GM10847 (cell line): Measurements from ENCODE around the gene ELSPBP1.

Experiments
- POLR2A ChIP-seq: IDR thresholded peaks from 2 replicates; pipeline ENCODE4 v1.6.1; 2011; ENCODE audit not compliant: insufficient read length; ENCODE audit errors: extremely low read depth

ELSPBP1 gene

DNA sequence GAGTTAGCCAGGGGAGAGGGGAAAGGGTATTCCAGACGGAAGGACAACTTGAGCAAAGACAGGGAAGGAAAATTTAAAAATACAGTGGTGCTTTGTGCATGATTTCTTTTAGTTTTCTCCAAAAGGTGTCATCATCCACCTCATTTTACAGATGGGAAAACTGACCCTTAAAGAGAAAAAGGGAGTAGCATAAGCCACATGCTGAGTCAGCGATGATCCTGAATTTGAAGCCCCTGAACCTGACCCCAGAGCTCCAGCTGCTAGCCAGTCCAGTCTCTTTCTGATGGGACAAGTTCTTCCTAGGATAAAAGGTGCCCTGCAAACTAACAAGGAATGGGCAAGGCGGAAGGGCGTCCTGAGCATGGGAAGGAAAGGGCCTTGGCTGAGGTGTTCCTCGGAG, 39.2 kb downstream of the ELSPBP1 start:
- TF ChIP-seq POLR2A, result no peak

DNA sequence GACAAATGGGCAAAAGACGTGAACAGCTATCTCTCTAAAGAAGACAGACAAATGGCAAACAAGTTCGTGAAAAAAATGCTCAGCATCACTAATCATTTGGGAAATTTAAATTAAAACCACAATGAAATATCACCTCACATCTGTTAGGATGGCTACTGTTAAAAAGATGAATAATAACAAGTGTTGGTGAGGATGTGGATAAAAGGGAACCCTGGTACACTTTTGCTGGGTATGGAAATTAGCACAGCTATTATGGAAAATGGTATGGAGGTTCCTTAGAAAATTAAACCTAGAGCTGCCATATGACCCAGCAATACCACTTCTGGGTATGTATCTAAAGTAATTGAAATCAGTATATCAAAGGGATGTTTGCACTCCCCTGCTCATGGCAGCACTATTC, 42.3 kb downstream of the ELSPBP1 start:
- no peak for TF ChIP-seq POLR2A

DNA sequence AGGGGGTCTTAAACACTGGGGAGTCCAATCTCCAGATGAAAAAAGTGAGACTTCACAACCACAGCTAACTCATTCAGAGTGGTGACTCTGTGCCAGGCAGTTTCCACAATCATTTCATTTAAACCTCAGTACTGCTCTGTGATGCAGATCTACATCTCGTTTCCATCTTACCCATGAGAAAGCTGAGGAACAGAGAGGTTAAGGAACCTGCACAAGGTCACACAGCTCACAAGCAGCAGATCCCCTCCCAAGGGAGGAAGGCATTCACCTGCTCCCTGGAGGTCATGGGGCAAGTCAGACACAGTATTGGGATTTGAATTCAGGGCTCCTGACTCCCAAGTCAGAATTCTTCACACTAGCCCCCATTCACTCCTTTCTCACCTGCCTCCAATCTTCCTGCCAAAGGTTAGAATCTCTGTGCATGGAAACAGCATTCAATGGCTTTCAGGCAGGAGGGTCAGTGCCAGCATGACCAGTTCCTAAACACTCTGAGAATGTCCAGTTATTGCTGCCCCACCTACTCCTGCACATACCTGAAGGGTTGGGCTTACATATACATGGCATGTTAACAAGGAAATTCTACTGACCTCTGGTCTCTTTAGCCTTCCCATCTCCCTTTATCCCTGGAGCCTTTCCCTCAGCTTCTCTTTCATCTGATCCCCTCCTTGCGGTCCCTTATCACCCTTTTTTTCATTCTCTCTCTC, 47.6 kb downstream of the ELSPBP1 start:
- TF ChIP-seq POLR2A, result no peak

DNA sequence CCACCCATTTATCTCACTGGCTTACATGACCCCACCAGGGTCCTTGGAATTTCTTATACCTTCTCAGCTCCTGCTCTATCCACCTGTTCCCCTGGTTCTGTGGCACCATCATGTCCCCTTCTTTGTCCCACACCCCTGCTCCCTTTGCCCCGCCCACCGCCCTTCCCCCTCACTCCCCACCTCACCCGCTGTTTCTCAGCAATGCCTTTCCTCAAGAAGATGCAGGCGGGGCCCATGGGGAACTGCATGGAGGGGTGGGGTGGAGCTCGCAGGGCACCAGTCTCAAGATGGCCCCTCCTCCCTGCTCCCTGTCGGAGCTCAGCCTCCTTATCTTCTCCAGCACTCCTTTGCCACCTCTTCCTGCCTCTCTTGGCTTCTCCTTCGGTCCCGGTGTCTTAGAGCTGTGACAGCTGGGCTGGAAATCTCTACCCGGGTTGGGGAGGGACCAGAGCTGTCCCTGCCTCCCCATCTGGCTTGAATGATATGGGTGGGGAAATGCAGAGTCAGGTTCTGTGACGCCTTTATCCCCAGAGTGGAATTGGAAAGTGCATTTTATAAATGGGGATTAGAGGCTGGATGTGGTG, 49.3 kb downstream of the ELSPBP1 start, which contains the start of gene CABP5:
TSS of gene CABP5 (minus strand) at position 405 of the 584 bp plus-strand sequence. CDS start at position 248, 157 bp downstream.
- TF ChIP-seq POLR2A, result no peak

DNA sequence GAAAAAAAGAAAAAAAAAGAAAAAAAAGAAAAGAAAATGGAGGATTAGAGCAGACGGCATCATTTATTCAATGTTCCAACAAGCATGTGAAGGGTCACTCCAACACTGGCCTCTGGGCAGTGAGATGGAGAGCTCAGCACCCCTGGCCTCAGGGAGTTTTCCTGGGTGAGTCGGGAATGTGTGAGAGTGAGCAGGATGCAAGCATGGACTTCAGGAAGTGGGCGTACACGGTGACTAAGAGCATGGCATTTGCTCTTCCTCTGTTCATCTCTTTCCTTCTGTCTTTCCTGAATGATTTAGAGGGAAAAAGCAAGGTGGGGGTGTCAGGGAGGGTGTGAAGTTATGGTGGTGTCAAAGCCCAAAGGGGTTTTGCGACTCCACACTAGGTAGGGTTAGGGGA, 50.1 kb downstream of the ELSPBP1 start:
- TF ChIP-seq POLR2A, result no peak

DNA sequence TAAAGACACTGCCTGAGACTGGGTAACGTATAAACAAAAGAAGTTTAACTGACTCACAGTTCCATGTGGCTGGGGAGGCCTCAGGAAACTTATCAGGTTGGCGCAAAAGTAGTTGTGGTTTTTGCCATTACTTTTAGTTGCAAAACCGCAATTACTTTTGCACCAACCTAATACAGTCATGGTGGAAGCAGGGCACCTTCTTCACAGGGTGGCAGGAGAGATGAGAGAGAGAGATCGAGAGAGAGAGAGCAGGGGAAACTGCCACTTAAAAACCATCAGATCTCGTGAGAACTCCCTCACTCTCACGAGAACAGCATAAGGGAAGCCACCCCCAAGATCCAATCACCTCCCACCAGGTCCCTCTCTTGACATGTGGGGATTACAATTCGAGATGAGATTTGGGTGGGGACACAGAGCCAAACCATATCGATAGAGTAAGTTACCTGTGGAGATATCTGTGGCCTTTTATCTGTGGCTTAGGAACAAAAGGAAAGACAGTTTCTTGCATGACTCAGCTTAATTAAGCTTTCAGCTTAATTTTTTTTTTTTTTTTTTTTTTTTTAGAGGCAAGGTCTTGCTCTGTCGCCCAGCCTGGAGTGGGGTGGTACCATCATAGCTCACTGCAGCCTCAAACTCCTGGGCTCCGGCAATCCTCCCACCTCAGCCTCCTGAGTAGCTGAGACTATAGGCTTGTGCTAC, 57.1 kb downstream of the ELSPBP1 start:
- no peak for TF ChIP-seq POLR2A

DNA sequence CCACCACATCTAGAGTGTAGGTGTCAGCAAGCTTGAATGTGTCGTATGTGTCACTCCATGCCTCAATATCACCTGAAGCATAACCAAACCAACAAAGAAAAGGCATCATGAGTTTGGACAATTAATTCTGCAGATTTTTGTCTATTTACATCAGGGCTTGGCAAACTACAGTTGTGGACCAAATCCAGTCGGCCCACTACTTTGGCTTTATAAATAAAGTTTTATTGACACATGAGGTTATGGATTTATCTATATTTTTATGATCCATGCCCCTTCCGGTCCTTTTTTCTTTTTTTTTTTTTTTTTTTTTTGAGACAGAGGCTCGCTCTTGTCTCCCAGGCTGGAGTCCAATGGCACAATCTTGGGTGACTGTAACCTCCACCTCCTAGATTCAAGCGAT, 58.6 kb downstream of the ELSPBP1 start:
- no peak for TF ChIP-seq POLR2A

DNA sequence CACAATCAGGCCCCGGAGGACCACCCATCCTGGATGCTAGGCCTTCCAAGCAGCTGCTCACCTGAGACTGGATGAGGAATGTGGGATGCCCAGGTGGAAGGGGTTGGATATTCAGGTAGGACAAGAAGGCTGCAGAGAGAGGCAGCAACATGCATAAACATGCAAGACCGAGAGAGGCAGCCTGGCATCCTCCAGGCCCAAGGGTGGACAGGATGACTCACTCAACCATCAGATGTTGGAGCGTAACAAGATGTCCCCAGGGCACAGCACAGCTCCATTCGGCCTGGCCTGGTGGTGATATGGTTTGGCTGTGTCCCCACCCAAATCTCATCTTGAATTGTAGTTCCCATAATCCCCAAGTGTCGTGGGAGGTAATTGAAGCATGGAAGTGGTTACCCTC, 59.4 kb downstream of the ELSPBP1 start:
- TF ChIP-seq POLR2A, result no peak

DNA sequence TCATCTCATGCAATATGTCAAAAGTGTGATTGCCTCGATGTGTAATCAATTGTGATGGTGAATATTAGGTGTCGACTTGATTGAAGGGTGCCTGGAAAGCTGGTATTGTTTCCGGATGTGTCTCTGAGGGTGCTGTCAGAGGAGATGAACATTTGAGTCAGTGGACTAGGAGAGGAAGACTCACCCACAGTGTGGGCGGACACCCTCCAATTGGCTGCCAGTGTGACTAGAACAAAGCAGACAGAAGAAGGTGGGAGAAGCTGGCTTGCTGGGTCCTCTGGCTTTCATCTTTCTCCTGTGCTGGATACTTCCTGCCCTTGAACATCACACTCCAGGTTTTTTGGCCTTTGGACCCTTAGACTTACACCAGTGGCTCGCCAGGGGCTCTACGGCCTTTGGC, 64.9 kb downstream of the ELSPBP1 start:
- no peak for TF ChIP-seq POLR2A

DNA sequence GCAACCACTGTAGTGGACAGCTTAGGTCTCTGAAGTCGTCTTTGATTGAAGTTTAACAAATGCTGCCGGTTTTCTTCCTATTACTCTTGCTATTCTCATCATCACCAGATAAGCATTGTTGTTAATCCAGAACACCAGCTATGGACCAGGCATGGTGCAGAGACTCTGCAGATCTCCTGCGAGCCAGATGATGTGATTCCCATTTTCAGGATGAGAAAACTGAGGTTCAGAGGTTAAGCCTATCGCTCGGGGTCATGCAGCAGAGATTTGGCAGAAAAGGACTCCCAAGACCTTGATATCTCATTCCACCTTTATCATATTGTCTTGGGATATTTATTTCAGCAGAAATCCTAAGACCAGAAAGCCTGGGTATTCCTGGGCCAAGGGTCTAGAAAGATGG, 65.9 kb downstream of the ELSPBP1 start:
- no peak for TF ChIP-seq POLR2A

DNA sequence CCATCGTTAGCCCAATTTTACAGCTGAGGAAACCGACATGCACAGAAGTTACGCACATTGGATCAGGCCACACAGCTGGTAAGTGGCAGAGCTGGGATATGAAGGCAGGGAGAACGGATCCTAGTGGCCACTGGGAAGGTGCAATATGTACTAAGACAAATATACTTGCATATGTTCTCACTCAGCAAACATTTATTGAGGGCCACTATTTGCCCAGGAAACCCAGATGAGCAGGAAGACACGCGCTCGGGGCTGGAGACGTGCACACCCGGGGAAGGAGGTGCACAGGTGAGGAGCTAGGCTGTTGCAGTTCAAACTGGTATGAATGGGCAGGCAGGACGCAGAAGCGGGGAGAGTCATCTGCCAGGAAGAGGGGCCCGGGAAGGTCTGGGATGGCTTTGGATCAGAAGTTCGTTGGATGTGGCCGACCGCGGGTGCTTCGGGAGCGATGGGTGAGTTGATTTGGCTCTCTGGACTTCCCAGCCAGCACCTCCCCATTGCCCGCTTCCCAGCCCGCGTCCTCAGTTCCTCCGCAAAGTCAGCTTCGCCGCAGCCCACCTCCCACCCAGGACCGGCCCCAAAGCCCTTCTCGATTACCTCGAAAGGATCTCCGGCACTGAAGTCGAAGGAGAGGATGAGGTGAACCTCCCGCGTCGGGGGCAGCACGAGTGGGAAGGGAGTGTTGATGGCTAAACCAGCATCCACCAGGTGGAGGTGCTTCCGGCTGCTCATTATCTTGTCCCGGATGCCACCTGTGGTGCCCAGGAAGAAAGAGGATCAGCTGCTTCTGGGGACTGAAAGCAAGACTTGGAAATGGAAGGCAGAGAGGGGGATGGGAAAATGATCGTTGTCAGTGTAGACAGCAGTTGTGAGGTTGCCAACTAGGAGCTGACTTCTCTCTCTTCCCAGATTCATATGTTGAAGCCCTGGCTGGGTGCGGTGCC, 67.2 kb downstream of the ELSPBP1 start:
- no peak for TF ChIP-seq POLR2A

DNA sequence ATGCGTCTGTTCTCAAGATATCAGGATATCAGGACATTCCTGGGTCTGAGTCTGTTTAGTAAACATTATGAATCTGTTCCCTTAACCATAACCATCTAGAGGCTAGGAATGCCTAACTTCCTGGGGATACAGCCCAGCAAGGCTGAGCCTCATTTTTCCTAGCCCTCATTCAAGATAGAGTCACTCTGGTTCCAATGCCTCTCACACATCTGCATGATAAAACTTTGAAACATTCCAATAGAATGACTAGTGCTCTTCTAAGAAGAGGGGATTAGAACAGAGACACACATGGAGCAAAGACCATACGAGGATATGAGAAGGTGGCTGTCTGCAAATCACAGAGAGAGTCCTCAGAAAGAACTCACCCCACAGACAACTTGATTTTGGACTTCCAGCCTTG, 70.1 kb downstream of the ELSPBP1 start:
- no peak for TF ChIP-seq POLR2A

DNA sequence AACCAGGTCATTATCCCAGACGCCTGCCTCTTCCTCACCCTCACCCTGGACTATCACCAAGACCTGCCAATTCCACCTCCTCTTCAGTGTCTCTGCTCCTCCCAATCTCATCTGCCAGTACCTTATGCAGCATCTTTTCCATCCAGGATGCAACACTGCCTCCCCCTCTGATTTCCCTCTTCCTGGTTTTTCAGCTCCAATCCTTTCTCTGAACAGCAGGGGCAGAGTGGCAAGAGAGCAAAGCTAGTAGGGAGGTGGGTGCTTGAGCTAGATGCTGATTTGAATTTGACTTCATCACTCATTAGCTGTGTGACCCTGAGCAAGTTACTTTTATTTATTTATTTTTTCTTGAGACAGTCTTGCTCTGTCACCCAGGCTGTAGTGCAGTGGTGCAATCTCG, 75.0 kb downstream of the ELSPBP1 start:
- TF ChIP-seq POLR2A, result no peak
